Activated gamma-delta T cell (primary cell): ENCODE results near the gene AP3S2.
A peak's percentile ranks its signal among the peaks of the same experiment; 100 is the strongest.
"Not testable (repeated sequence)": the region's sequence is repeated elsewhere in the genome, so short reads cannot be mapped to it uniquely, and the experiment has no call there.

Experiments
- DNase-seq: peaks from one replicate; lab custom pipeline; 2025; lab: John Stamatoyannopoulos, UW

The AP3S2 gene

DNA sequence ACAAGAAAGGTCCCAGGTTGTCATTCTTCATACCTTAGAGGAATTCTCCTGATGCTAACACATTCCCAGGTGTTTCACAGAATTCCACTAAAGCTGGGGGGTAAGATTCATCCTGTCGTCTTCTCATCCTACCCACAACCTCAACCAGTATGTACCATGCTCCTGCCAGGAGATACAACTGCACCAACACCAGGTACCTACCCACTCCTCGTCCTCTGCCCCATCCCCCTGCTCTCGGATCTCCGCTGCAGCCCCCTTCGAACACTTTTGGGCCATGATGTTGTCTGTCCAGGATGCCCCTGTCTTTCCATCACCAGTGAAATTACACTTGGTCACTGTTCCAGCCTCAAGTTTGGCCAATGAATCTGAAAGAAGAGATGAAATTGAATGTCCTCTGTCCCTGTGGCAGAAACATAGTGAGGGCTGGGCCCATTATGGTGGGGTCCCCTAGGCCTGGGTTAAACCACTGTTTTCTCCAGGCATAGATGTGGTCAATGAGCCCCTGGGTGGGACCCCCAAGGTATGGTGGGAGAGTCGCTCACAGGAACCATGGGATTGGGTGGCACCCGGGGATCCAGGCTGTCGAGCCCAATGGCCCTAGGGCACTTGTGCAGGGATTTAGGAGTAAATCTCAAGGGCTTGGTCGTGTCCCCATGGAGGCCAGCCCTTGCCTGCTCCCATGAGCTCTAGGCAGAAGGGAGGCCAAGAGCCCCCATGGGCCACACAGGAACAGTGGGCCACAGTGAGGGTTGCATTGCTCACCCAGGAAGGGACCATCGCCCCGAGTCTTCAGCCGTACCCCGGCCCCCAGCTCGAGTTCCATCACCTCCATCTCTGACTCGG lies 9.4 kb upstream of the AP3S2 start:
- DNase-seq, result no peak

DNA sequence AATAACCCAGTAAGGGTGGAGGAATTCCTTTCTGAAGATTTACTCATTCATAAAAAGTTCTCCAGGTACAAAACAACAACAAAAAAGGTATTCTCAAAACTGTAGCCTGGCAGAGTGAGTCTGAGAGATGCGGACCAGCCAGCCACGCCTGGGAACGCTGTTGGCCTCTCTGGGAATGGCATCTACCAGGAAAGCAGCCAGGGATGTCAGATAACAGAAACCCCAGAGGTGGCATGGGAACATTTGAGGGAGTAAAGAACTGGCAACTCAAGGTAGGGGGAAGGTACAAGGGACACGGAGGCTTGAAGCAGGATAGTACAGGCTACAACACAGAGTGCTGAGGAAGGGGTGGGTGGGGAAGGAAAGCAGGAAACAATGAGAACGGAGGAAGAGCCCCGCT lies 7.1 kb upstream of the AP3S2 start:
- no peak for DNase-seq

DNA sequence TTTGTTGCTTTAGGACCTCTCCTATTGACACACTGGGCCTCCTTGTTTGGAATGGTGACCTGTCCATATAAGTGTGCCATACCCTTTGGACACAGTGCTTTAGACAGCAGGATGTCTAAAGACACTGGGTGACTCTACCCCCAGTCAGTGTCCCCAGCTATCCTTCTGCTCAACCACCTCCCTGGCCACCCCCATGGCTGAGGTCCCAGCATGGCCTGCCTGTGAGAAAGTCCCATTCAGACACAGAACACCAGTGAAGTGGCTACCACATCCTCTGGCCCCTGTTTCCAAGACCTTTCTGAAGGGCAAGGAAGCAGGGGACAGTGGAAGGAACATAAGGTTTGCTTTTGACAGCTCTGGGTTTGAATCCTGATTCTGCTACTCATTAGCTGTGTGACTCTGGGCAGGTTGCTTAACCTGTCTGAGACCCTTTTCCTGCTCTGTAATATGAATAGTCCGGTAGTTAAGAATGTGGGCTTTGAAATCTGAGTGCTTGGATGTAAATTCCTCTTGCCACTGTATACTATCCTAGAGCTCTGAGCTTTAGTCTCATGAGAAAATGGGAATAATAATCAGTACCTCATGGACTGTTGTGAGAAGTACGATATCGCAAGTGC lies 6.3 kb upstream of the AP3S2 start:
- DNase-seq, result no peak

DNA sequence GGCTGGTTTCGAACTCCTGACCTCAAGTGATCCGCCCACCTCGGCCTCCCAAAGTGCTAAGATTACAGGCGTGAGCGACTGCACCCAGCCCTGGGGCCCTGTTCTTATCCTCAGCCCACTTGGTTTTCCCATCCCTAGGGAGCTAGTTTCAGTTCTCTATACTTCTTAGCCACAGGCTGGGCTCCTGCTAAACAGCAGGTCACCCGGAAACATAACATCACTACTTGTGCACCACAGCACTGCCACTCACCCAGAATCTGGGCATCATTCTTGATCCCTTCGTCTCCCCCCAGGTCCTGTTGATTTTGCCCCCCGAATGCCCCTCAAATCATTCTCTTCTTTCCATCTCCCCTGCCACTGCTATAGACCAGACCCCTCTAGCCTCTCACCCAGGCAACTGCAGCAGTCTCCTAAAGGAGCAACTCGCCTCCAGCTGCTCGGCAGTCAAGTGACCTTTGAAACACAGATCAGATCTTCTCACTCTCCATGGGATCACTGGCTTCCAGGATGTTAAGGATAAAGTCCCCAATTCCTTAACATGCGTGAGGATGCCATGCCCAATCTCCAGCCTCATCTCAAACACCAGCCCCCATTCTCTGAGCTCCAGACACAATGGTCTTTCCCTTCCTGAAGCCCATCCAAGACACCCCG lies 5.6 kb upstream of the AP3S2 start:
- DNase-seq, result no peak

DNA sequence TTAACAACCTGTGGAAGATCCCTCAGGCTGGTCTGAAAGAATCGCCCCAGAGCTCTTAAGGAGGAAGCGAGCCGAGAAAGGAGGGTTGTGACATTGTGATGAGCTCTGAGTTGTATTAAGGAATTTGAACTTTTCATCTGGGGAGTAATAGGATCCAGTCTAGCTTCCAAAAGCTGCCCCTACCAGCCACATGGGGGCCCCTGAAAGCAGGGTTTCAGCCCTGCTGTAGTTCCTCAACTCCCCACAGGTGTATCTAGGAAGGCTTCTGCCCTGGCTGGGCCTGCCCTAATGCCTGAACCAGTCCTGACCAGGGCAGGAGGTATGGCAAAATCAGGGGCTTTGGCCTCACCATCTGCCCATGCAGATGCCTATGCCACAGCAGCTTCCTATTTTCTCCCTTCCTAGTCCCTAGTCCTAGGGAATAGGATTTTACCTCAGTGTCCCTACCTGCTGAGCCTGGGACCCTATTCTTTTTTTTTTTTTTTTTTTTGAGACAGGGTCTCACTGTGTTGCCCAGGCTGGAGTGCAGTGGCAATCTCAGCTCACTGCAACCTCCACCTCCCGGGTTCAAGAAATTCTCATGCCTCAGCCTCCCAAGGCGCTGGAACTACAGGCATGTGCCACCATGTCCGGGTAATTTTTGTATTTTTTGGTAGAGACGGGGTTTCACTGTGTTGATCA lies 5.0 kb upstream of the AP3S2 start:
- no peak for DNase-seq

DNA sequence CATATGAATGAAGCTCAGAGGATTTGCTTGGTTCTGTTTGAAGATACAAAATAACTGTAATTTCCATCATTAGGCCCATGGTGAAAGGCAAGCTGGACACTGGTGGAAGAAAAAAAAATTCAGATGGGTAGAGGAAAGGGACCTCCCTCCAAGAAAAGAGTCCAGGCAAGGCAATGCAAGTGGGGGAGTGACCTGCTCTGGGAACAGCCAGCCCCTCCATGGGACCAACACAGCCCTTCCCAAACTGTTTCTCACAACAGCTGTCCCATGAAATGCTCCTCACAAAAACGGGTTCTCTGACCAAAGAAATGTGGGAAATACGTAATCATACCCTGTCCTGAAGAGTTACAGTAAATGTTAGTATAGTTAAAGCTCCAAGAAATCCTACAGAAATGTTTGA lies 4.4 kb upstream of the AP3S2 start:
- no peak for DNase-seq

DNA sequence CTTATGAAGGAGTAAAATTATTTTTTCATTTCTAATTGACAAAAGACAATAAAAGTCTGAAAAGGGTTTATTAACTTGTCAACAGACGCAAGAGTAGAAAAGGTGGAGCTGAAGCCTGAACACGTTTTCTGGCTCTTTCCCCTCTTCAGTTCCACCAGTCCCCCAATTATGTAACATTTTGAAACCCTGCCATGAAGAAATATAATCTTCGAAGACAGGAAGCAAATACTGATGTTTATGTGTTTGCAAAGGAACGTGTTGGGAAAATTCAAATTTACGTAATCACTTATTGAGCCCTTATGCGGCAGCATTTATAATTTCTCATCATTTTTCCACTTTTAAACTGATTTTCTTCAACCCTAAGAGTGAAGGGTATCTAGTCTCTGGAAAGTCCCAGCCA lies 767 bp downstream of the AP3S2 start:
- DNase-seq, result no peak

DNA sequence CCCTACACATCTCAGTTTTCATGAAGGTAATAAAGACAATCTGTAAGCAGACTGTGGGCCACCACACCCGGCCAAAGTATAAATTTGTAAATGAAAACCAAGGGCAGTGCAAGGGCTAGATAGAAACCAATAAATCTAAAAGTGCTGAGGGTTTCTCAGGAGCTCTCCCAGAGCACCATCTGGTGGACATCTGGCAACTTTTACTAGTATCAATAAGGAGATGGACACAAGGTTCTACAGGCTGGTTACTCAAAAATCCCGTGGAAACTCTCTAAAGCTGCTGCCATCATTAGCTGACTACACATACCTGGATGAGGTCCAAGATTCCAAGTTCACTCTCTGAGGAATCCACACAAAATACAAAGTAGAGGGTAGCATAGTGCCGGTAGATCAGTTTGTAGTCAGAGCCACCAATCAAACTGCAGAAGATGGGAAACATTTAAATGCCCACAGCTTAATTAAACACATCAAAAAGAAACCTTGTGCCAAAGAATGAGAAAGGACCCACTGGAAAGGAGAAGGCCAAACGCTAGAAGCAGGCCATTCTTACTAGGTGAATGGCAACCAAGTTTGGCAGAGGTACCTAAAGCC lies 5.5 kb downstream of the AP3S2 start:
- DNase-seq, result no peak

DNA sequence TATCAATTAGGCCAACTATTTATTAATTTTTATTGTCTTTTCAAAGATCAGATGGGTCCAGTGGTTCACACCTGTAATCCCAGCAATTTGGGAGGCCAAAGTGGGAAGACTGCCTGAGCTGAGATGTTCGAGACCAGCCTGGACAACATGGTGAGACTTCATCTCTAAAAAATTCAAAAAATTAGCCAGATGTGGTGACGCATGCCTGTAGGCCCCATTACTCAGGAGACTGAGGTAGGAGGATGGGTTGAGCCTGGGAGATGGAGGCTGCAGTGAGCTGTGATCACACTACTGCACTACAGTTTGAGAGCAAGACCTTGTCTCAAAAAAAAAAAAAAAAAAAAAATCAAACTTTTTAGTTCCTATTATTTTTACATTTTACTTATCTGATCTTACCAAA lies 8.2 kb downstream of the AP3S2 start:
- DNase-seq, result no peak

DNA sequence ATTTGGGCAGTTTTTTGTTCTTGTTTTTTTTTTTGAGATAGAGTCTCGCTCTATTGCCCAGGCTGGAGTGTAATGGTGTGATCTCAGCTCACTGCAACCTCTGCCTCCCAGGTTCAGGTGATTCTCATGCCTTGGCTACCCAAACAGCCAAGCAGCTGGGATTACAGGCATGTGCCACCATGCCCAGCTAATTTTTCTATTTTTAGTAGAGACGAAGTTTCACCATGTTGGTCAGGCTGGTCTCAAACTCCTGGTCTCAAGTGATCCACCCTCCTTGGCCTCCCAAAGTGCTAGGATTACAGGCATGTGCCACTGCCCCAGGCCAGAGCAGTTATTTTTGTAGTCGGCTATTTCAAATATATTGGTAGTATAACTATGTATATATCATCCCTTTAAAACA lies 8.6 kb downstream of the AP3S2 start:
- DNase-seq, result not testable (repeated sequence)

DNA sequence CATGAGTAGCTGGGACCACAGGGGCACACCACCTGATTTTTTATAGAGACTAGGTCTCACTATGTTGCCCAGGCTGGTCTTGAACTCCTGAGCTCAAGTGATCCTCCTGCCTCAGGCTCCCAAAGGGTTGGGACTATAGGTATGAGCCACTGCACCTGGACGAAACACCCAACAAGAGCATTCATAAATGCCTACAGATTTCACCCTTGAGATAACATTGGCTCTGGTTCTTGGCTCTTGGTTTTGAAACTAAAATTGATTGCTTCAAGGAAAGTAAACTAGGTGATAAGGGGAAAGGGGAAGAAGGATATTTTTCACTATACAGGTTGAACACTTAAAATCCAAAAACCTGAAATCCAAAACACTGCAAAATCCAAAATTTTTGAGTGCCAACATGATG lies 10.3 kb downstream of the AP3S2 start:
- DNase-seq, result no peak

DNA sequence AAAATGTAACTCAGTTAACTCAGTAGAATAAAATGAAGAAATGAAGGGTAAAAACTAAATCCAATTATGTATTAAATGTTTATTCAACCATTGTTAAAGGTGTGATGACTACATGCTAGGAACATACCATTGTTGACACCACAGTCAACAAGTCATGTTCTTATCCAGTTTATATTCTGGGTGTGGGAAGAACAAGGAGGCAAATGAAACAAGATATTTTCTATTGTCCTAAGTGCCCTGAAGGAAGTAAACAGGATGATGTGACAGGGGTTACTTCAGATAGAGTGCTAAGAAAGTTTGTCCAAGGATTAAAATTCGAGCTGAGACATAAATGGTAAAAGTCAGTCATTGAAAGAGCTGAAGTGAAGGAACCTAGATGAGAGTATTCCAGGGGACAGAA lies 13.1 kb downstream of the AP3S2 start:
- no peak for DNase-seq

DNA sequence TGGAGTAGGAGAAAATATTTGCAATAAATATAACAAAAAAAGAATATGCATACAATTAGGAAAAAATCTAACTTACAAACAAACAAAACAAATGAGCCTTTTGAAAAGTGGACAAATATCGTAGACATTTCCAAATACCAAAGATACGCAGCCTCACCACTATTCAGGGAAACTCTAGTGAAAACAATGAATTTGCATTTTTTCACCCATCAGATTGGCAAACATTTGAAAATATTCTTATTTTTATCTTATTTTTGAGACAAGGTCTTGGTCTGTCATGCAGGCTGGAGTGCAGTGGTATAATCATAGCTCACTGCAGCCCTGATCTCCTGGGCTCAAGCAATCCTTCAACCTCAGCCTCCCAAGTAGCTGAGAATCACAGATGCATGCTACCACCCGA lies 15.5 kb downstream of the AP3S2 start:
- no peak for DNase-seq

DNA sequence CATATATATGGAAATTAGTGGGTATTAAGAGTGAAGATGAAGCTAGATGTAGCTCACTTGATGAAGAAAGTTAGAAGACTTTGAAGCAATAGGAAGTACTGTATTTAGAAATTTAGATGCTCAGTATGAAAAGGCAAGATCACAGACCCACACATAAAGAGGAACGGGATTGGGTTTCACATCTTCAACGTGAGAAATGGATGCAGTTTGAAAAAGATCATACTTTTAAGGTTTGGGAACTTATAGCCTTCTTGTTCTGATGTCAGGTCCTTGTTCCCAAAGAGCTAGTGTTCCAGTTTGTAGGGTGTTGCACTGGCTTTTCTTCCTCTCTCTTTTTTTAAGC lies 16.7 kb downstream of the AP3S2 start:
- DNase-seq, result no peak

DNA sequence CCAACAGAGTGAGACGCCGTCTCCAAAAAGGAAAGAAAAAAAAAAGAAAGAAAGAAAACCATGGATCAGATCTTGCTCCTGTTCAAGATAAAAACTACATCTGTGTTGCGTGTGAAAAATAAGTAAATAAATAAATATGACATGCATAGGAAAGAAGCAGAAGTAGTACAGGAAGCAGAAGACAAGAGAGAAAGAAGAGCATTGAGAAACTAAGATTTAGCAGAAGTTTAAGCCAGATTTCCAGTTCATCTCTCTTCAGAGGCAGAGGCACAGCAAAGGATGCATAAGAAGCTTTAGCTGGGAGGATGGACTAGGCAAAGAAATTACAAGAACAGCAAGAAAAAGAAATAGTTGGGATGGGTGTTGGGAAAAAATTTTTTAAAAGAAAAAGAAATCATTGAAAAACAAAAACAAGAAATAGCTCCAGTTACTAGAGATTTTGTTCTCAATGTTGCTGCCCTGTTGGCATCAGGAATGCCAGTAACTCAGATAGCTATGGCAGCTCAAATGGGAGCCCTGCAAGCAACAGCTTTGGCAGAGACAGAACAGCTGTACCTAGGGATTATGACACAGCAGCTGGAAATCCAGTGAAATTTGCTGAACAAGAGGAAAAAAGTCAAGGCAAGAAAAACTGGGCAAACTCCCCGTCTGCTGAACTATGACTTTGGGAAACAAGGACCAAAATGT lies 17.3 kb downstream of the AP3S2 start:
- no peak for DNase-seq

DNA sequence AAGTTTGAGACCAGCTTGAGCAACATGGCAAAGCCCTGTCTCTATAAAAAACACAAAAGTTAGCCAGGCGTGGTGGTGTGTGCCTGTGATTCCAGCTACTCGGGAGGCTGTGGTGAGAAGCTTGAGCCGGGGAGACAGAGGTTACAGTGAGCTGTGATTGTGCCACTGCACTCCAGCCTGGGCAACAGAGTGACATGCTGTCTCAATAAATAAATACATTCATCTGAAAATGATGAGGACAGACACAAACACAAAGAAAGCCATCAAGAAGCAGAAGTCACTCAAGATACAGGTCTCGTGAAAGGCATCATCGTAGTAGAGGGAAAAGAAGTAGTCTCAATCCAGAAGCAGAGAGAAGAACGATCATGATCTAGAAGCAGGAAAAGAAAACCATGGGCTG lies 18.1 kb downstream of the AP3S2 start:
- DNase-seq, result no peak

DNA sequence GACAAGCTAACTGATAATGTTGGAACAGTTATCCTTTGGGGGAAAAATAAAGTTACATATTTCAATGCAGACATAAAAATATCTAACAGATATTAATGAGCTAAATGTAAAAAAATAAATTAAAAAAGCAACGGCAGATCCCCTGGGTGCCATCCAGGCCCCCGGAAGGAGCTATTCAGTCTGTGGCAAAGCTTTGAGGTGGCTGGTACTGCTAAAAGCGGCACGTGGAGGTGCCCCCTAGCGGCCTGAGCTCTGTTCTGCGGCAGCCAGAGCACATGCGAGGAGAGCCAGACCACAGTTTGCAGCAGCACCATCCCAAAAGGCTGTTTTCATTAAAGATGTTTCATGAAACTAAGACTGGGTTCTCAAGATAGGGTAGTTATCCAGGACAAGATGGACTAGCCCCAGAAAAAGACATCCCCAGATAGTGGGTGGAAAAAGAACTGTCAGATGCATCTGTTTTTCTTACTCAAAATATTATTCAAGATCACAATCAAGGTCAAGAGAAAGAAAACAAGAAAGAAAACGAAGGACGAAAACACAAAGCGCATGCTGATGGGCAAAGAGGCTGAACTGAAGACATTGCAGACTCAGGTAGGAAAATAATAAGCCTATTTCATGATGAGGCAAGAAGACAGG lies 18.7 kb downstream of the AP3S2 start:
- peak; percentile 42 for DNase-seq

DNA sequence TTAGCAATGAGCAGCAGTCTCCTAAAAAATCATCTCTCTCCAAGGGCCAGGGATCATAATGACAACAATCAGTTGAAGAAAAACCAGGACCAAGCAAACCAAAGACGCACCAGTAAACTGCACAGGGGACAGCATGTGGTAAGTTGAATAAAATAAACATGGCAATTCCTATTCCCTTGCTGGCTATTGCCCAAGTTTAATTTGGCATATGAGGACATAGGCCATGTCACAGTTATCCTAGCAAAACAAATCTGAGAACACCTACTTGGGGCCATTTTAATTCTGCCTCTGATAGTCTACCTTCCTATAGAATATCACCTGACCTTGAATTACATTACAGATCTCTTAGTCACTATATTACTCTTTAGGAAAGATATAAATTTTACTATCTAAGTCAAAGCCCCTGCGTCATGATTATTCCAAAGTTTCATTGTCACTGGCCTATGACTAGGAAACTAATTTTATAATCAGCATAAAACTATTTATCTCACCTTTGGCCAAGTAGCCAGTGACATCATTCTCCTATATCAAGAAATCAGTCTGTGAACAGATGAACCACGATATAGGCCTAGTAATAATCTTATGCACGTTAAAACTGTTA lies 23.0 kb downstream of the AP3S2 start:
- no peak for DNase-seq

DNA sequence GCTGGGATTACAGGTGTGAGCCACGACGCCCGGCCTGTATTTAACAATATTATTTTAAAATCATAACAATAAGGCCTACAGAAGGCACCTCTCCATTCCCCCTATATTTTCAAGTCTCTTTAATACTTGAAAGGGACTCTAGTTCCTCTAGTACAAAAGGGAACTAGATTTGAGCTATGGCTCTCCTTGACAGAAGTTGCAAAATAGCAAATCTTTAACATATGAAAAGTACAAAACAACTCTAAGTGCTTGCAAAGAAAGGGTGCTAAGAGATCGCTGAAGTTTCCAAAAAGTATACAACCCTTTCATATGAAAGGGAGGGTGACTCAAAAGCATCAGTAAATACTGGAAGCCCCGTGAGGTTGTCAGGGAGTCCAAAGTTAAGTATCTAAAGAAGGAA lies 23.8 kb downstream of the AP3S2 start:
- no peak for DNase-seq

DNA sequence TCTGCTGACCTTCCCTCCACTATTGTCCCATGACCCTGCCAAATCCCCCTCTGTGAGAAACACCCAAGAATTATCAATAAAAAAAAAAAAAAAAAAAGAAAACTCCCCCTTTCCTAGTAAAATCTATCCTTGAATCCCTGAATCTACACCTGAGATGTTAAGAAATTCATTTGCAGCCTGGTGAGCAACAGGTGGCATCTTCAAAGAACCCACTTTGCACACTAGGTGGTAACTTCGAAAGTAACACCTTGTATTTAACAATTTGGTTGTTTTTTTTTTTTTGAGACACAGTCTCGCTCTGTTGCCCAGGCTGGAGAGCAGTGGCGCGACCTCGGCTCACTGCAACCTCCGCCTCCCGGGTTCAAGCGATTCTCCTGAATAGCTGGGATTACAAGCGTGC lies 24.3 kb downstream of the AP3S2 start:
- not testable (repeated sequence) for DNase-seq
